ENCODE results near the gene TNIK.

The TNIK gene

GRCh38 chr3:171213907-171214306, 246.3 kb downstream of the TNIK start:
- no peak for DNase-seq (ENCODE audit: low spot score)
- CTCF ChIA-PET = no interaction called here
- H3K27ac ChIP-seq = no peak overlapping the region
- TF ChIP-seq, protein P1, sequence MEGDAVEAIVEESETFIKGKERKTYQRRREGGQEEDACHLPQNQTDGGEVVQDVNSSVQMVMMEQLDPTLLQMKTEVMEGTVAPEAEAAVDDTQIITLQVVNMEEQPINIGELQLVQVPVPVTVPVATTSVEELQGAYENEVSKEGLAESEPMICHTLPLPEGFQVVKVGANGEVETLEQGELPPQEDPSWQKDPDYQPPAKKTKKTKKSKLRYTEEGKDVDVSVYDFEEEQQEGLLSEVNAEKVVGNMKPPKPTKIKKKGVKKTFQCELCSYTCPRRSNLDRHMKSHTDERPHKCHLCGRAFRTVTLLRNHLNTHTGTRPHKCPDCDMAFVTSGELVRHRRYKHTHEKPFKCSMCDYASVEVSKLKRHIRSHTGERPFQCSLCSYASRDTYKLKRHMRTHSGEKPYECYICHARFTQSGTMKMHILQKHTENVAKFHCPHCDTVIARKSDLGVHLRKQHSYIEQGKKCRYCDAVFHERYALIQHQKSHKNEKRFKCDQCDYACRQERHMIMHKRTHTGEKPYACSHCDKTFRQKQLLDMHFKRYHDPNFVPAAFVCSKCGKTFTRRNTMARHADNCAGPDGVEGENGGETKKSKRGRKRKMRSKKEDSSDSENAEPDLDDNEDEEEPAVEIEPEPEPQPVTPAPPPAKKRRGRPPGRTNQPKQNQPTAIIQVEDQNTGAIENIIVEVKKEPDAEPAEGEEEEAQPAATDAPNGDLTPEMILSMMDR (conservative IDR thresholded peaks at IDR 0.05; ENCODE audit: low read depth) = no peak
- POLR2A ChIA-PET (ENCODE audit: low non-redundant PET) = no interaction called here

GRCh38 chr3:171213178-171213577, 247.0 kb downstream of the TNIK start:
- DNase-seq (ENCODE audit: low spot score) = no peak
- no peak overlapping the region for H3K27ac ChIP-seq
- CTCF ChIA-PET = no interaction called here
- POLR2A ChIA-PET (ENCODE audit: low non-redundant PET) = no interaction called here
- TF ChIP-seq, protein P1 (conservative IDR thresholded peaks at IDR 0.05; ENCODE audit: low read depth) = no peak

DNA sequence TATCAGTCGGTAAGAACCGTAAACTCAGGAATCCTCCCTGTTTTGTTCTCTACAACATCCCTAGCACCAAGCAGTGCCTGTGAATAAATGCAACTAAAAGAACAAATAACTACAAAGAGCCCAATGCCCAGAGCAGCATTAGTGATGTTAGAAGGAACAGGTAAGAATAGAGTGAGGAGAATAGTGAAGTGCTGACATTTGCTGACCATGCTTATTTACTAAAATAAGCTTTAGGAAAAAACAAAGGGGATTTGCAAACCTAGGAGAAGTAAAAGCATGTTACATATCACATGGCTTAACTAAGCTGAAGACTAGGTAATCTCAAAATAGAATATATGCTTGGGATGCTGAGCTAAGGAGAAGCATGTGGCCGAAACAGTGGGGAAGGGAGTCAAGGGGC, 247.6 kb downstream of the TNIK start:
- TF ChIP-seq, protein P1 (conservative IDR thresholded peaks at IDR 0.05; ENCODE audit: low read depth) = no peak
- ChIA-PET POLR2A (ENCODE audit: low non-redundant PET) (no interaction called here), CTCF (no interaction called here)
- no peak overlapping the region for H3K27ac ChIP-seq
- no peak for DNase-seq (ENCODE audit: low spot score)

GRCh38 chr3:171206283-171206682, 253.9 kb downstream of the TNIK start:
- no peak overlapping the region for H3K27ac ChIP-seq
- POLR2A ChIA-PET (ENCODE audit: low non-redundant PET) = no interaction called here
- no peak for DNase-seq (ENCODE audit: low spot score)
- TF ChIP-seq, protein P1 (conservative IDR thresholded peaks at IDR 0.05; ENCODE audit: low read depth) = no peak
- CTCF ChIA-PET = interaction anchor here (0.7 kb wide), 1 partner anchor 15 kb away, joined by 3 read pairs; no protein-coding TSS in a partner anchor

DNA sequence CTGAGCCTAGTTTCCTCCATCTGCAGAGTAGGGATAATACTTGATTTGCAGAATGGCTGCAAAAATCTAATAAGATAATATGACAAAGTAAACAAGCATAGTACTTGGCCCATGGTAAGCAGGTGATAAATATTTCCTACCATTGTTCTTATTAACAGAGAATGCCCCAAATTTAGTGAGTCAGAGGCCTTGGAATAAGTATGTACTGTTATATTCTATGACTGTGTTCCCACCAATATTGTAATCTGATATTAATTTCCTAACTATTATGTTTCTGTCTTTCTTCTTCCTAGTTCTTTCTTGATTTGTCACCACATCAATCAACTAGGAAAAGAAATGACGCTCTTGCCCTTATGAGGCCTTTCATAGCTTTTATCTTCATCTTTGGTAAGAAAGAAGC, 255.3 kb downstream of the TNIK start:
- ChIA-PET POLR2A (ENCODE audit: low non-redundant PET) (no interaction called here), CTCF (interaction anchor here (0.6 to 0.7 kb wide), 2 partner anchors 11 to 12 kb away, joined by 3 read pairs; no protein-coding TSS in a partner anchor)
- H3K27ac ChIP-seq = no peak overlapping the region
- TF ChIP-seq, protein P1 (conservative IDR thresholded peaks at IDR 0.05; ENCODE audit: low read depth) = no peak
- DNase-seq (ENCODE audit: low spot score) = no peak

- ChIA-PET POLR2A (ENCODE audit: low non-redundant PET) (no interaction called here), CTCF (interaction anchor here (0.6 kb wide), 2 partner anchors 21 to 354 kb away, joined by 3 to 7 read pairs; no protein-coding TSS in a partner anchor)
- no peak overlapping the region for H3K27ac ChIP-seq
- no peak for DNase-seq (ENCODE audit: low spot score)
- TF ChIP-seq, protein P1 (conservative IDR thresholded peaks at IDR 0.05; ENCODE audit: low read depth) = no peak
Observed at GRCh38 chr3:171201825-171202224, 258.4 kb downstream of the TNIK start.

DNA sequence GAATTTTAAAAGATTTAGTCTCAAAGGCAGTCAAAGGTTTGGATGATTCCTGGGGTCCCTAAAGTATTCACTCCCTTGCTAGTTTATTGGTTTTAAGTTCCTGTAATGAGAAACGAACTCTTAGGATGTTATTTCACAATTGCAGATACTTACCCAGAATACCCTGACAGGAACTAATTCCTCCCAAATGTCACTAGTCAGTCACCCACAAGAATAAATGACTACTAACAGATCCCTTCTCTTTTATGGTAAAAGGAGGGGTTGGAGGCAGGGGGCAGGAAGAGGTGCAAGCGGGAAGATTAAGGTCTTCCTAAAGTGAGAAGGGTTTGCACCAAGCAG, 259.5 kb downstream of the TNIK start:
- ChIA-PET POLR2A (ENCODE audit: low non-redundant PET) (no interaction called here), CTCF (no interaction called here)
- DNase-seq (ENCODE audit: low spot score) = no peak
- H3K27ac ChIP-seq = no peak overlapping the region
- TF ChIP-seq, protein P1 (conservative IDR thresholded peaks at IDR 0.05; ENCODE audit: low read depth) = no peak

Measured in RWPE1 (cell line).